Natural killer cell (primary cell): Measurements from ENCODE around the gene CIPC. TPM values are rescaled to one million over a fixed set of nuclear protein-coding genes. Genes with fewer than 3 reads are reported as not detected.

ENCODE experiments used
- ATAC-seq, 3 donors: fragments of 150-1000 bp in 2 of 3; fragments of 200-7000 bp in 1 of 3; cut with Tn5 transposase; 1 replicate in 1 of 3; 2 replicates in 2 of 3; pipeline ENCODE4 v1.10.0; 2021; ENCODE audit warnings: mild to moderate bottlenecking in 2 of 3, moderate library complexity in 2 of 3
- DNase-seq, 2 donors: peaks; one replicate each; pipeline versions ENCODE4 v3.0.0 to v3.0.0-alpha.2; 2013 to 2021; ENCODE audit warnings: mixed read lengths in 1 of 2
- H3K27ac ChIP-seq: one replicate; pipeline ENCODE4 v1.5.1; 2013; ENCODE audit warnings: mild to moderate bottlenecking, low read length
- H3K27me3 ChIP-seq: one replicate; pipeline ENCODE4 v1.6.1; 2013; ENCODE audit warnings: low read length; ENCODE audit not compliant: control insufficient read depth, insufficient read depth
- H3K36me3 ChIP-seq: one replicate; pipeline ENCODE4 v1.6.1; 2013; ENCODE audit warnings: low read length; ENCODE audit not compliant: control insufficient read depth, insufficient read depth
- H3K4me1 ChIP-seq: one replicate; pipeline ENCODE4 v1.6.1; 2013; ENCODE audit warnings: low read length; ENCODE audit not compliant: control insufficient read depth, insufficient read depth
- H3K4me3 ChIP-seq: one replicate; pipeline ENCODE4 v1.5.1; 2013; ENCODE audit warnings: low read length
- H3K9me3 ChIP-seq: one replicate; pipeline ENCODE4 v1.6.1; 2013; ENCODE audit warnings: low read length; ENCODE audit not compliant: control insufficient read depth, insufficient read depth
- H3K27ac Mint-ChIP-seq, 2 donors: one replicate each; pipeline ENCODE4 v1.8.0; 2022; ENCODE audit warnings: mild to moderate bottlenecking in 2 of 2, mixed read lengths in 2 of 2, moderate library complexity in 1 of 2
- H3K27me3 Mint-ChIP-seq, 2 donors: one replicate each; pipeline ENCODE4 v1.8.0; 2022; ENCODE audit warnings: low read depth in 2 of 2, mixed read lengths in 2 of 2
- H3K36me3 Mint-ChIP-seq: one replicate; pipeline ENCODE4 v1.8.0; 2022; ENCODE audit warnings: mixed read lengths
- H3K4me1 Mint-ChIP-seq, 2 donors: one replicate each; pipeline ENCODE4 v1.8.0; 2022; ENCODE audit warnings: mixed read lengths in 2 of 2
- H3K4me3 Mint-ChIP-seq: one replicate; pipeline ENCODE4 v1.8.0; 2022; ENCODE audit warnings: mild to moderate bottlenecking, moderate library complexity, mixed read lengths
- H3K9me3 Mint-ChIP-seq, 2 donors: one replicate each; pipeline ENCODE4 v1.8.0; 2022; ENCODE audit warnings: mixed read lengths in 2 of 2
- CTCF ChIP-seq: fragments of 200-600 bp; IDR thresholded peaks from one replicate; pipeline ENCODE4 v1.8.0; 2022; ENCODE audit warnings: antibody characterized with exemption
- WGBS: methylation state at CpG from one replicate; pipeline ENCODE4 v1.1.7; 2013; ENCODE audit warnings: missing lambda C conversion rate; ENCODE audit not compliant: insufficient coverage; 5-methylcytosine and 5-hydroxymethylcytosine counted together
- intact Hi-C: fragments of 100-400 bp; cut with micrococcal nuclease; formaldehyde crosslinking; loops from one replicate; pipeline ENCODE4 v1.14.2; 2022
- total RNA-seq, 4 donors: library from RNA; stranded (reverse); fragments of 120-200 nt in 1 of 4; gene quantifications; one replicate each; pipeline versions ENCODE4 v1.2.3 to v1.2.4, GENCODE V29; 2013 to 2022

Gene CIPC
- total RNA-seq, 3 donors from 2014 or later (not counting 1 experiment from before 2014, with no cell fraction given): 7.1 to 10.0 (median 9.9) TPM

GRCh38 chr14:77097006-77097699 lies 905 bp upstream of the CIPC start:
- Mint-ChIP-seq H3K9me3 (no peaks in the 10 kb centered on the region), H3K27me3 (no peaks in the 10 kb centered on the region), H3K27ac (peak overlapping the region; percentile 88 to 98), H3K4me3 (peak overlapping the region; percentile 96), H3K36me3 (no peaks in the 10 kb centered on the region), H3K4me1 (peaks cover 40 to 46% of the 10 kb centered on the region in 2 donors)
- Histone ChIP-seq H3K9me3 (no peaks in the 10 kb centered on the region), H3K36me3 (no peaks in the 10 kb centered on the region), H3K4me1 (peaks cover 19% of the 10 kb centered on the region), H3K27me3 (no peaks in the 10 kb centered on the region), H3K4me3 (peak overlapping the region; percentile 65), H3K27ac (peak overlapping the region; percentile 98)
- DNase-seq: no peak
- intact Hi-C loops: loop anchor here (5.0 kb wide), 3 partner anchors 330 to 520 kb away; partner anchors contain the start of genes AHSA1, SPTLC2 and VIPAS39
- ATAC-seq: no peak
- no peak for TF ChIP-seq CTCF
- 4% methylated on average over 20 of the region's 20 CpGs for WGBS

GRCh38 chr14:77098529-77099353 lies 683 bp downstream of the CIPC start:
- no peak for ATAC-seq
- DNase-seq: peak in 1 of 2 donors; percentile 46

GRCh38 chr14:77099425-77100167 lies 1.5 kb downstream of the CIPC start:
- no peaks in the 10 kb centered on the region for H3K27me3 Mint-ChIP-seq

More at GRCh38 chr14:77098529-77099353, 683 bp downstream of the CIPC start:
- H3K27me3 ChIP-seq: no peaks in the 10 kb centered on the region
- no peak for TF ChIP-seq CTCF
- H3K9me3 ChIP-seq: no peaks in the 10 kb centered on the region
- H3K36me3 Mint-ChIP-seq: no peaks in the 10 kb centered on the region
- peak overlapping the region; percentile 98 for H3K4me3 ChIP-seq
- intact Hi-C loops: loop anchor here (1.0 to 5.0 kb wide), 5 partner anchors 26 to 519 kb away; partner anchors contain the start of genes AHSA1, SAMD15, SPTLC2 and TMED8
- H3K4me3 Mint-ChIP-seq: peak overlapping the region; percentile 96
- H3K36me3 ChIP-seq: no peaks in the 10 kb centered on the region
- H3K27ac ChIP-seq: peak overlapping the region; percentile 98
- peaks cover 19% of the 10 kb centered on the region for H3K4me1 ChIP-seq
- 15% methylated on average over 23 of the region's 23 CpGs for WGBS
- H3K9me3 Mint-ChIP-seq: no peaks in the 10 kb centered on the region
- H3K4me1 Mint-ChIP-seq: peaks cover 40 to 46% of the 10 kb centered on the region in 2 donors
- no peaks in the 10 kb centered on the region for H3K27me3 Mint-ChIP-seq
- H3K27ac Mint-ChIP-seq: peak overlapping the region; percentile 88 to 98

More at GRCh38 chr14:77099425-77100167, 1.5 kb downstream of the CIPC start:
- no peak for TF ChIP-seq CTCF
- Mint-ChIP-seq H3K4me1 (peaks cover 39 to 46% of the 10 kb centered on the region in 2 donors), H3K27ac (peak overlapping the region; percentile 88 to 98), H3K36me3 (no peaks in the 10 kb centered on the region), H3K9me3 (no peaks in the 10 kb centered on the region), H3K4me3 (peak overlapping the region; percentile 96)
- H3K4me1 ChIP-seq: peaks cover 19% of the 10 kb centered on the region
- intact Hi-C loops: loop anchor here (5.0 kb wide), 3 partner anchors 332 to 518 kb away; partner anchors contain the start of genes AHSA1, SPTLC2 and VIPAS39
- ATAC-seq (no peak), DNase-seq (no peak)
- no peaks in the 10 kb centered on the region for H3K9me3 ChIP-seq
- H3K27me3 ChIP-seq: no peaks in the 10 kb centered on the region
- H3K36me3 ChIP-seq: no peaks in the 10 kb centered on the region
- H3K4me3 ChIP-seq: no peak overlapping the region
- WGBS: 70% methylated on average over 7 of the region's 7 CpGs
- H3K27ac ChIP-seq: no peak overlapping the region
